Epithelial cell of esophagus (primary cell): Measurements from ENCODE around the gene MAP1LC3B.

Source experiments
- DNase-seq: peaks from one replicate; pipeline ENCODE4 v3.0.0; 2010; ENCODE audit warnings: low read depth
- H3K4me3 ChIP-seq: 2 replicates; pipeline ENCODE4 v1.5.1; 2011; ENCODE audit warnings: mild to moderate bottlenecking, low read length, control low read depth
- CTCF ChIP-seq: IDR thresholded peaks from 2 replicates; pipeline ENCODE4 v1.5.1; 2011; ENCODE audit warnings: low read depth, mild to moderate bottlenecking, low read length, control low read depth, inconsistent platforms; ENCODE audit not compliant: insufficient read depth; ENCODE audit errors: missing control alignments

Gene MAP1LC3B

GRCh38 chr16:87366930-87367329 is 25.2 kb upstream of the MAP1LC3B start:
- TF ChIP-seq CTCF = no peak
- DNase-seq = no peak

GRCh38 chr16:87367529-87367928 is 24.6 kb upstream of the MAP1LC3B start:
- DNase-seq = no peak
- H3K4me3 ChIP-seq = no peak overlapping the region
- TF ChIP-seq CTCF = no peak

More at GRCh38 chr16:87366930-87367329, 25.2 kb upstream of the MAP1LC3B start:
- no peak overlapping the region for H3K4me3 ChIP-seq

- H3K4me3 ChIP-seq = no peak overlapping the region
- no peak for TF ChIP-seq CTCF
- no peak for DNase-seq
Observed at GRCh38 chr16:87368029-87368770, 23.9 kb upstream of the MAP1LC3B start.

- TF ChIP-seq CTCF = no peak
- DNase-seq = no peak
- no peak overlapping the region for H3K4me3 ChIP-seq
Observed at GRCh38 chr16:87369117-87369765, 22.9 kb upstream of the MAP1LC3B start.

GRCh38 chr16:87369796-87370719 is 22.1 kb upstream of the MAP1LC3B start:
- no peak for DNase-seq
- H3K4me3 ChIP-seq = no peak overlapping the region
- TF ChIP-seq CTCF = no peak

- TF ChIP-seq CTCF = no peak
- no peak overlapping the region for H3K4me3 ChIP-seq
- DNase-seq = no peak
Observed at GRCh38 chr16:87371261-87371866, 20.8 kb upstream of the MAP1LC3B start.
